Left colon (tissue), 2 donors: ENCODE data around the gene TMEM202. TPM values are rescaled to one million over a fixed set of nuclear protein-coding genes. Genes with fewer than 3 reads are reported as not detected.
"Not testable (repeated sequence)": the region's sequence is repeated elsewhere in the genome, so short reads cannot be mapped to it uniquely, and the experiment has no call there.

Experiments used
- ATAC-seq: fragments of 200-7000 bp; cut with Tn5 transposase; one replicate; pipeline ENCODE4 v1.9.1; 2020; ENCODE audit warnings: mild to moderate bottlenecking, moderate library complexity
- DNase-seq, 2 donors: peaks; one replicate each; pipeline ENCODE4 v3.0.0-alpha.2; 2020
- intact Hi-C, 2 donors: fragments of 100-400 bp; cut with DNase I in 1 of 2; cut with micrococcal nuclease in 1 of 2; formaldehyde crosslinking; loops; one replicate each; pipeline versions ENCODE4 v1.11.2 to v1.14.0; 2022; cut with DNase I, micrococcal nuclease
- total RNA-seq, 2 donors: library from RNA; stranded (reverse); fragmentation: NEBNext Ultra II Directional; extraction: Animal tissue kit (Norgen Biotek cat#: 25700); gene quantifications; one replicate each; pipeline ENCODE4 v1.2.1, GENCODE V29; 2021
- donor health status: DM: no; HTN: no; CAD: no.
- donor health status: DM: yes; HTN: yes; CAD: no.

Gene TMEM202
- total RNA-seq, 2 donors from 2014 or later: not detected

- DNase-seq: no peak
- intact Hi-C loops: no loop called here
- ATAC-seq: peak; percentile 51
These were observed 8.9 kb upstream of the TMEM202 start for GRCh38 chr15:72389231-72389630.

GRCh38 chr15:72396331-72396730 is 1.8 kb upstream of the TMEM202 start:
- ATAC-seq, DNase-seq, intact Hi-C loops: not testable (repeated sequence)

- intact Hi-C loops: no loop called here
- DNase-seq (no peak), ATAC-seq (no peak)
These were observed 543 bp downstream of the TMEM202 start for GRCh38 chr15:72398648-72399047.

GRCh38 chr15:72402726-72403125 is 4.6 kb downstream of the TMEM202 start:
- intact Hi-C loops: no loop called here
- ATAC-seq (no peak), DNase-seq (no peak)

- DNase-seq (no peak), ATAC-seq (no peak)
- intact Hi-C loops: no loop called here
These were observed 6.3 kb downstream of the TMEM202 start for GRCh38 chr15:72404356-72404755.

- DNase-seq (no peak), ATAC-seq (no peak)
- intact Hi-C loops: no loop called here
These were observed 6.7 kb downstream of the TMEM202 start for GRCh38 chr15:72404841-72405240.

GRCh38 chr15:72406936-72407335 is 8.8 kb downstream of the TMEM202 start:
- intact Hi-C loops: no loop called here
- ATAC-seq (no peak), DNase-seq (no peak)

GRCh38 chr15:72411111-72411510 is 13.0 kb downstream of the TMEM202 start:
- ATAC-seq (no peak), DNase-seq (no peak)
- intact Hi-C loops: no loop called here

- intact Hi-C loops: no loop called here
- DNase-seq: no peak
- ATAC-seq: no peak
These were observed 13.4 kb downstream of the TMEM202 start for GRCh38 chr15:72411544-72411943.

- ATAC-seq, intact Hi-C loops: not testable (repeated sequence)
These were observed 15.2 kb downstream of the TMEM202 start for GRCh38 chr15:72413337-72413736.

GRCh38 chr15:72415304-72415703 is 17.2 kb downstream of the TMEM202 start:
- no peak for DNase-seq
- no peak for ATAC-seq
- intact Hi-C loops: no loop called here

More at GRCh38 chr15:72413337-72413736, 15.2 kb downstream of the TMEM202 start:
- not testable (repeated sequence) for DNase-seq

- ATAC-seq, intact Hi-C loops, DNase-seq: not testable (repeated sequence)
These were observed 21.7 kb downstream of the TMEM202 start for GRCh38 chr15:72419768-72420167.

GRCh38 chr15:72420576-72420975 is 22.5 kb downstream of the TMEM202 start:
- intact Hi-C loops: no loop called here
- no peak for DNase-seq
- ATAC-seq: no peak

- intact Hi-C loops: no loop called here
- no peak for DNase-seq
- no peak for ATAC-seq
These were observed 23.4 kb downstream of the TMEM202 start for GRCh38 chr15:72421484-72421883.

- intact Hi-C loops: no loop called here
- ATAC-seq: no peak
- DNase-seq: no peak
These were observed 25.2 kb downstream of the TMEM202 start for GRCh38 chr15:72423256-72423655.

- DNase-seq (no peak), ATAC-seq (no peak)
- intact Hi-C loops: no loop called here
These were observed 28.6 kb downstream of the TMEM202 start for GRCh38 chr15:72426753-72427152.

- intact Hi-C loops: no loop called here
- ATAC-seq (no peak), DNase-seq (no peak)
These were observed 39.7 kb downstream of the TMEM202 start for GRCh38 chr15:72437650-72438316.

GRCh38 chr15:72442848-72443247 is 44.7 kb downstream of the TMEM202 start:
- ATAC-seq, intact Hi-C loops: not testable (repeated sequence)

GRCh38 chr15:72445426-72445825 is 47.3 kb downstream of the TMEM202 start:
- no peak for DNase-seq
- no peak for ATAC-seq
- intact Hi-C loops: no loop called here

More at GRCh38 chr15:72442848-72443247, 44.7 kb downstream of the TMEM202 start:
- DNase-seq: not testable (repeated sequence)

- DNase-seq (no peak), ATAC-seq (no peak)
- intact Hi-C loops: no loop called here
These were observed 52.7 kb downstream of the TMEM202 start for GRCh38 chr15:72450805-72451204.

GRCh38 chr15:72451224-72451623 is 53.1 kb downstream of the TMEM202 start:
- DNase-seq (no peak), ATAC-seq (no peak)
- intact Hi-C loops: no loop called here
